Activated CD4-positive, alpha-beta T cell treated with anti-CD3 and anti-CD28 coated beads for 1 hour (primary cell): ENCODE measurements around the gene CENPN.

Experiments
- DNase-seq: peaks from one replicate; pipeline ENCODE4 v3.0.0-alpha.2; 2020

The CENPN gene

DNA sequence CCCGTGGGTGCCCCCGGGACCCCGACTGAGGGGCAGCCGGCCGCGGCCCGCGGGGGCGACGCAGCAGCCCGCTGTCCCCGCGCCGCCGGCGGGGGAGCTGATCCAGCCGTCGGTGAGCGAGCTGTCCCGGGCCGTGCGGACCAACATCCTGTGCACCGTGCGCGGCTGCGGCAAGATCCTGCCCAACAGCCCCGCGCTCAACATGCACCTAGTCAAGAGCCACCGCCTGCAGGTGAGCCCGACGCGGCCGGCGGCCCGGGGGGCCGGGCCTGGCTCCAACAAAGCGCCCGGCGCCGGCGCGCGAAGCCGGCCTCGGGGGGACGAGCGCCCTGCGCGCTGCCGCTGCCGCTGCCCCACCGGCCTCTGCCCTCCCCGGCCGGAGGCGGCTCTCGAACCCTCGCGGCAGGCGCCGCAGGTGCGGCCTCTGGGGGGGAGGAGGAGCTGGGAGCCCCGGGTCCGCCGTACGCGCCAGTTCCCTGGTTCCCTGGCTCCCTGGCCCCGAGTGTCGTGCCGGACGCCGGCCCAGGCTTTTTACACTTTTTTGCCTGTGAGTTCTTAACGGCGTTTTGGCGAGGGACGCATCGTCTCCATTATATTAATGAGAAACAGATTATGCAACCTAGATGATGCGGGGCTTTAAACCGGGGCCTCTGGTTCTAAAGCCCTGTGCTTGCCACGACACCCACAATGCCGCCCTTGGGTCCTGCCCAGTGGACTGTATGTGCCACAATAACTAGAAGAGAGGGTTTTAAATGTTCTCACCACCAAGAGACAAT is 29.1 kb downstream of the CENPN start:
- DNase-seq: no peak

DNA sequence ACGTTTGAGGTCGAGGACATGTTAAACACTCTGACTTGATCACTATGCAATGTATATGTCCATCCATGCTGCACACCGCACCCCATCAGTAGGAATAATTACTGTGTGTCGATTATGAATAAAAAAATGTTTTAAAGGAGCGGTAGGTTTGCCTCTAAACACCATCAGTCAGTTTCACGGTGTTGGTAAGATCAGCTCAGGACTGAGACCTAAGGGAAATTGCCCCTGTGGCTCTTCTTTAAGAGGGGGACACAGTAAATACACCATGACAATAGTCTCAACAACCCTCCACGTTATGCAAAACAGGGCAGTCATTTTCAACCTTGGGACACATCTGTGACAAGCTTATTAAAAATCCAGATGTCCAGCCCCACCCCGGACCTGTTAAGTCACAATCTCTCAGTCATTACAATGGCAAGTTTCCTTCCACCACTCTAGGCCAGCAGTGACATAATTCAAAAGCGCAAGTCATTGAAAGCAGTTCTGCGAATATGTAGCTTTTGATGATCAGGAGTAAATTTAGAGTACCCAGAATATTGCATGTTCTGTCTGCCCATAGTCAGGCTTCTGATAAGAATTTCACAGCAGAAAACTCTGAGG is 29.8 kb downstream of the CENPN start:
- no peak for DNase-seq

DNA sequence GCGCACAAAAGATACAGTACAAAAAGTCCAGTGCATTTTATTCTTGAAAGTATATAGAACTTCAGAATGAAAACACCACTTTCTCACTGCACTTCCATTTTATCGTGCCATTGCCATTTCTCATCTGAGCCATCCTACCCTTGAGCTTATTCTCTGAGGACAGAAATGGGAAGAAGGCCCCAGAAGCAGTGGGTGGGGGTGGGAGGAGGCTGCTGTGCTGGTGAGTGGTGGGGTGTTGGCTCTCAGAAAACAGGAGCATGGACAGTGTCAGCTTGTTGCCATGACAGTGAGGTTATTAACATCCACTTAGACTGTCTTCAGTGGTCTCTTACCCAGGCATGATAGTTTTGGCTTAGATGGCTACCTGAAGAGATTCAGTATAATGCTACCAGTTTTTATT is 33.1 kb downstream of the CENPN start:
- DNase-seq: no peak

DNA sequence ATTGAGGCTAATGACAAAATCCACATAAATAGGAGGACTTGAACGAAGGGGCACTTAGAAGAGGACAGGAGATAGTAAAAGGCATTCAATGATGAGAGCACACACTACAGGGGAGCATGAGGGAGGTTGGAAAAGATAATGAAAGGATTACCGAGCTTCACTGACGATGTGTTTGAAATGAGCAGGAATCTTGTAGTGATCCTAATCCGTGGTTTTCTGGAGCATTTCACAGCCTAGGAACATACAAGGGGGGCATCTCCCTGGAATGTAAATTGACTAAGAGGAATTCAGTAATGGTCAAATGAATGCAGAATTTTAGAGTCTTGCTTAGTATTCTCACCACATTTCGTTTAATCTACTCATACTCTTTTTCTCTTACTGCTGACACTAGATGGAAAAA is 33.8 kb downstream of the CENPN start:
- DNase-seq: no peak

DNA sequence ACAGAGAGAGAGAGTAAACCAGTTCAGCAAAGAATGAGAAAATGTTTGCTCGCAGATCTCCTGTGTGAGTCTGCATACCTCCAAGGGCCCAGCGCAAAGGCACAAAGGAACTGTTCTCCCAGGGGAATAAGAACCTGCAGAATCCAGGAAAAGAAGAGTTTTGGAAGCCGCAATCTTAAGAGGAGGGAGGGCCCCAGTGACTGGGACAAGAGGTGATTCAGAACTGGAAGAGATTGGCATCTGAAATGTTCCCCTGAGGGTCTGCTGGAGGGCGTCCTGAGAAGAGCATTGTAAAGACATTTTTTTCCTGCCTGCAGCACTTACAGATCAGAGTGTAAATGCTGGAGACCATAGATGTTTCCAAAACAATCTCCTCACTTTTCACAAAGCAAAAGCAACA is 34.7 kb downstream of the CENPN start:
- no peak for DNase-seq

DNA sequence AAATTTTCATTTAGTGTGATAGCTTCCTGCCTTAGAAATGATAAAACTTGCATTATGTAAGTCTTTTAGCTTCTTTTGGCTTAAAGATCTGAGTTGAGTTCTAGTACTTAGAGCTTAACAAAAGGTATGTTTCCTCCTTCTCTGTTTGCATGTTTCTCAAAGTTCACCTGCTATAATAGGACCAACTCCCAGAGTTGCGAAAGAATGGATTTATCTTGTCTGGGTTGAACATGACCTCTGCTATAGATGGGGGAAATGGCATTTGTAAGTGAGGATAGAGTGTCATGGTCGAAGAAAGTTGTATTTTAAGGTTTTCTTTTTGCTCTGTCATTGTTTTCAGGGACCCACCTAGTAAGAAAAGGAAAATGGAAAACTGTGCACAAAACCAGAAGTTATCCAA is 35.8 kb downstream of the CENPN start:
- no peak for DNase-seq

DNA sequence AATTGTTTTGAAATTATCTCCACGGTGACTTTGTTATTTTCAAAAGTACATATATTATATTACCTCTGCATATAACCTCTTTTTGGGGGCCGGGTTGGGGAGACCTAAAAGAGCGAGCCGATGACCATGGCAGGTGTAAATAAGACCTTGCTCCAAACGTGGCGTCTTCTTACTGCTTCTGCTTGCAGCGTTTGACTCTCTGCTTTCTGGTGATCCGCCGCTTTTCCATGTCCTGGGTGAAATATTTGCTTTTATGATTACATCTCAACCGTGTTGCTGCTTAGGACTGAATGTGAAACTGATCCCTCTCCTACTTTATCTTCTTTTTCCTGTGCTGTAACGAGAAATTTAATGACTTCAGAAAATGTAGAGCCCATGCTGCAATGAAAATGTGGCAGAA is 46.7 kb downstream of the CENPN start:
- DNase-seq: no peak

DNA sequence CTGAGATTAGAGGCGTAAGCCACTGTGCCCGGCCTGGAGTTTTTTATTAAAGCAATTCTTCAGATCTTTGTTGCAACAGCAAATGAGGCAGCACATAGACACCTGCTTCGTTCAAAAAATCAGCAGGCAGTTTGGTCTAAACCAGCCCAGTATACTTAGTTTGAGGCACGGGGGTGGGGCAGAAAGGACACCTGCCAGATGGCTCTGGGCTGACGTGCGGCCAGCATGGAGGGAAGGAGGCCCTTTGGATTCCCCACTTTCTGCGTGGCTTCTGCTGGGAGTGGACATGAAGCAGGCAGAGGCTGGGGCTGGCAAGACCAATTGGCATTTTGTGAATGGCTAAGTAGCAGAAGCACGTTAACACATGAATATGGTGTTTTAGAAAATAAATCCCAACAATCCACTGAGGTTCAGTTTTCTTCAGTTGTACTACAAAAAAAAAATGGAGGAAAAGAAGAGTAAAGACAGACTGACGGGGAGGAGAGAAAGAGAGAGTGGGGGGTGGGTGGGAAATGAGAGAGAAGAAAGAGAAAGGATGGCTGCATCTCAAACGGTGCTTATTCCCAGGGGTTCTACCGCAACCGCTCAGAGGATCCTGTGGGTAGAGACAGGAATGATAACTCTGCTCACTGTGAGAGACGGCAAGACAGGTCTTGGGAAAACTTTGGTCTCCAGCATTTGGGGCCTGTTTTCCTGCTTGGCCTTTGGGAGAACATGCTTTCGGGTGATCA is 53.7 kb downstream of the CENPN start:
- DNase-seq: no peak

DNA sequence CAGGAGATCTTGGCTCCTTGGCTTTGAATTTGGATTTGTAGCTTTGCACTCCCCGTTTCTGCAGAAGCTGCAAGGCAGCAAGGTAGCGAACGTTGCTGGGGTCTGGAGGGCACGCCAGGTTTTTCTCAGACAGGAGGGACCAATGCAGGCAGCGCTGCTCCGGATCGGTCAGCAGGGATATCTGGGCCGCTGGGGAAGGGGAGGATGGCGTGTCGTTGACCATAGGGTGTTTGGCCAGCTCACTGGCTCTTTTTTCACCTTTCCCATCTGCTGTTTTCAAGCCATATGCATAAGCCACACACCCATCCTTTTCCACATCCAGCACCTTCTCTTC is 54.3 kb downstream of the CENPN start:
- no peak for DNase-seq

DNA sequence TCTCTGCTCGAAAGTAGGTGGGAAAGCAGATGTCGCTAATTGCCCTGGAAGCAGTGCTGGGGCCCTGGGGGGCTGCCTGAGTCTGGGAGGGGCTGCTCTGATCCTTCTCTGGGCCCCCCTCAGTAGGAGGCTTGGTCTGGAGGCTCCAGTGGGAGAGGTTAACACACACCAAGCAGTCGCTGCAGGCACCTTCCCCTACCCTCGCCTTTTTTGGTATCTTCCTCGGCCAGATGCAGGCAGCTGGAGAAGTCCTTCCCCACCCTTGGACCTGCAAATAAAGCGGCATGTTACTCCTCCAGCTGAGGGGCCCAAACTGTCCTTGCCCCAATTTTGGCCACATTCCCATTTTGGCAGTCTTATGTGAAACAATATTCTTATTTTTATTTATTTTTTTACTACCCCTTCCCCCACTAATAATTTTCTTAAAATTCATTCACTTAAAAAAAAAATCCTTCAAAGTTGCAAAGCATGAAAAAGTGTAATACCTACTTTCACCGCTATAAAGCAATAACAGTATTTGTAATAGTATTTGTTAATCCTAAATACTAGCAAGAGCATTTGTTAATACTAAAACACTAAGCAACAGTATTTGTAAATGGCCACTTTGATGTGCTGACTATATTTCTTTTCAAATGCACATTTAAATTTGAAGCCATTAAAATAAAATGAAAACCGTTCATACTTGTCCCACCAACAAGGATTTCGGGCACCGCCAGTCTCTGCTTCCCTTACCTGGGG is 55.0 kb downstream of the CENPN start:
- no peak for DNase-seq

DNA sequence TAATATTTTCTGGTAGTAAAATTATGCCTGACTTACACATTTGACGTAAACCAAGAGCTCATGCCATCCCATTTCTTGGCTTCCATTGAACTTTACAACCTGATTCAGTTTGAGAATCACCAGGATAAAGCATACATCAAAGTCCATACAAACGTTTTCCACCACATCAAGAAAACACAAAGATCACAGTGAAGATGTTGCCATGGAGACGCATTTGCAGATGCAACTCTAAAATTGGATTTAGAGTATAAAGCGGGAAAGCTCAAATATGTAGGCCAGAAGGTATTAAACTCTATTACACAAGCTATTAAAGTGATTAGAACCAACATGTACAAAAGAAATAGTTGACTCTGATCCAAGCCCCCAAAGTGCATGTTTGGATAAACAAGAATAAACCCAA is 59.7 kb downstream of the CENPN start:
- DNase-seq: no peak

DNA sequence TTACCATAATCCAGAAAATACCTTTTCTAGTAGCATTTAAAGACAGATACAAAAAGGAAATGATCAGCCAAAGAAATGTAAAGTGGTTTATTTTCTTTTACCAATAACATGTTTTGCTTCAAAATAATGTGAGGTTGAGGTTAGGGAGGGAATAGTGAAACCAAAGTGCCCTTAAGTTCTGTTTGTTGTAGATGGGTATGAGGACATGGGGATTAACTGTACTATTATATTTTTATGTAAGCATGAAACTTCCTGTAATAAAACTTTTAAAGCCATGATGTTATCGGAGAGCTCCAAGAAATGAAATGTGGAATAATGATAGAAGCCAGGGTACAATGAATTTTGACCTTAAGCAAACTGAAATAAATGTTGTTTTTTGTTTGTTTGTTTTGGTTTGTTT is 60.2 kb downstream of the CENPN start:
- DNase-seq: no peak

DNA sequence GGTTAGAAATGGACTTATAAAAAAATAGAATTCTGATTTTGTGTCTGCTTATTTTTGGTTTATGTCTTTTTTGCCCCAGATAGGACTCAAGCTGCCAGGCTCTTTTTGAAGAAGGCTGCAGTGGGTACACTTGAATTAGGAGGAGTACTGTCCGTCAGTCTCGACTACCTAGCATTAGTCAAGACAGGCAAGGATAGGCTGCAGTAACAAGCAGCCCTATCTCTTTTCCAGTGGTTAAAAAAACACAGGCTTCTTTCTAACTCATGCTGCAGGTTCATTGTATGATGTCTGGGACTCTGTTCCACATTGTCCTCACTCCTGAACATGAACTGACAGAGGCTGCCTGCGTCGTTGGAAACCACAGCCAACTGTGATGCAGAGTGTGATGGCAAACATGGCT is 62.0 kb downstream of the CENPN start:
- DNase-seq: no peak

DNA sequence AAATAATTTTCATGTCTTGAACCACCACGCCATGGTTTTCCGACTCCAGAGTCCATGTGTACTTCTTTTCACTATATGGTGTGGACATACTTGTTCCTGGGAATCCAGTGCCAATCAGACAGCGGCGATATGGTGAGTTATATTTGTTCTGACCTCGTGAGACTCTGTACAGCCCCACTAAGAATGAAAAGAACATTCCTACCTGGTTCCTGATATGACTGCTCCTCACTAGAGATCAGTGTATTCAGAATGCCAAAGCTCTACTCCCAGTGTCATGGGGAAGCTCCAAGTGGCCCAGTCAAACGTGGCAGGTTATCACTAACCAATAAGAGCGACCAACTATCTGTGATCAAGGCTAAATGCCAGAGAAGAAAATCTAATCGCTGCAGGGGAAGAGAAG is 64.0 kb downstream of the CENPN start:
- DNase-seq: no peak

DNA sequence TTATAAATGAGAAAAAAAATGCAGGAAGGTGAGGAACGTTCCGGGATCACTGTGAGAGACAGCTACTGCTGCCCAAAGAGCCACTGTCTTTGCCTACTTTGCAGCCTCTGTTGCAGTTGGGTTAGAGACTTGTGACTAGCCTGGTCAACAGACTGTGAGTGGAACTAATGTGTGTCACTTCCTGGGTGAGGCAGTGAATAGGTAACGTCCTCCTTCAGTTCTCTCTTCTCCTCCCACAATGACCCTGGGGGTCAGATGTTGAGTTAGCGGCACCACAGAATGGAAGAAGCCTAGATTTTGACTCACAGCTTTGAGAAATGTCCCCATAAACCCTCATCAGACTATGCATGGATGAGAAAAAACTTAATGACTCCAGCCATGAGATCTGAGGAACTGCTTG is 64.8 kb downstream of the CENPN start:
- DNase-seq: no peak

DNA sequence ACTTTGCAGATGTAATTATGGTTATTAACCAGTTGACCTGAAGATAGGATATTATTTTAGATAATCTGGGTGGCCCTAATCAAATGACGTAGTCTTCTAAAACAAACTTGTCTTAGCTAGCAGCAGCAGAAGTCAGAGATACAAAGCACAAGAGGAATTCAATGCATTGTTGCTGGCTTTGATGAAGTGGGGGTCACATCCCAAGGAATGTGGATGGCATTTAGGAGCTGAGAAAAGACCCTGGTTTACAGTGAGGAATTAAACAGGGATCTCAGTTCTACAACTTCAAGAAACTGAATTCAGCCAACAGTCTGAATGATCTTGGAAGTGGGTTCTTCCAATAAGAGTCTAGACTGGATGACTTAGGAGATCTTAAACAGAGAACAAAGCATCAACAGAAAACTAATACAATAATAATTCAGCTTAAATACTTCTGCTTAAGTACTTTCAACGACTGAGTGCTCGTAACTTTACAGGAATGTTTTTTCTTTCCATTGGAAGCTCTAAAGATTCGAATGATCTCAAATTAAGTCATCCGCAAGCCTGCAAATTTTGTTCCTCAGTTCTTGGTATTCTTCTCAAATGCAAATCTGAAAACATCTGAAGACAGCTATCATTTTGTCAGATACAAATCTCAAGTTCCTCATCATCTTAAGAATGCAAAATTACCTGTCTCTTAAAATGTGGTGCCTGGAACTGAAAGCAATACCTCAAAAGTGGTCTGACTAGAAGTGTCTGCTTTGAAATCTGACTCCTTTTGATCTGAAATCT is 66.7 kb downstream of the CENPN start:
- DNase-seq: no peak

DNA sequence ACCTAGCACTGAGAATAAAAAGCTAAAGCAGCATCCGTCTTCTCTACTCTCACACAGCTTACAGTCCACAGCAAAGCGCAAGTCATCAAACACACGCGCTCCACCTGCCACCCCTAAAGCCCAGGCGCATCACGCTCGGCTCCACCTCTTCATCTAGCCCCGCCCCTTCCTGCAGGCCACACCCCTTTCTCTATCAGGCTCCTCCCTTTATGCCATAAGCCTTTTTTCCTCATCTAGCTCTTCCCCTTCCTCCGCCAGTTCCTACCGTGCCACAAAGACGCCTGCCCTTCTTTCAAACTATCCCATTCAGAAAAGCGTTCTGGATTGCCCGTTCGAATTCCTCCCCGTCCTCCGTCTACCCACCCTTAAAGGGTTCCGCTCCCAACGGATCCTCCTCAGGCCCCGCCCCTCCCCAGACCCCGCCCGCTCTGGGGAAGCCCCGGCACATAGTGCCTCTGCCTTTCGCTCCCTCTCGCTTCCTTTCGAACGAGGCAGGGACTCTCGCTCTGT is 69.6 kb downstream of the CENPN start:
- DNase-seq: peak; percentile 89

DNA sequence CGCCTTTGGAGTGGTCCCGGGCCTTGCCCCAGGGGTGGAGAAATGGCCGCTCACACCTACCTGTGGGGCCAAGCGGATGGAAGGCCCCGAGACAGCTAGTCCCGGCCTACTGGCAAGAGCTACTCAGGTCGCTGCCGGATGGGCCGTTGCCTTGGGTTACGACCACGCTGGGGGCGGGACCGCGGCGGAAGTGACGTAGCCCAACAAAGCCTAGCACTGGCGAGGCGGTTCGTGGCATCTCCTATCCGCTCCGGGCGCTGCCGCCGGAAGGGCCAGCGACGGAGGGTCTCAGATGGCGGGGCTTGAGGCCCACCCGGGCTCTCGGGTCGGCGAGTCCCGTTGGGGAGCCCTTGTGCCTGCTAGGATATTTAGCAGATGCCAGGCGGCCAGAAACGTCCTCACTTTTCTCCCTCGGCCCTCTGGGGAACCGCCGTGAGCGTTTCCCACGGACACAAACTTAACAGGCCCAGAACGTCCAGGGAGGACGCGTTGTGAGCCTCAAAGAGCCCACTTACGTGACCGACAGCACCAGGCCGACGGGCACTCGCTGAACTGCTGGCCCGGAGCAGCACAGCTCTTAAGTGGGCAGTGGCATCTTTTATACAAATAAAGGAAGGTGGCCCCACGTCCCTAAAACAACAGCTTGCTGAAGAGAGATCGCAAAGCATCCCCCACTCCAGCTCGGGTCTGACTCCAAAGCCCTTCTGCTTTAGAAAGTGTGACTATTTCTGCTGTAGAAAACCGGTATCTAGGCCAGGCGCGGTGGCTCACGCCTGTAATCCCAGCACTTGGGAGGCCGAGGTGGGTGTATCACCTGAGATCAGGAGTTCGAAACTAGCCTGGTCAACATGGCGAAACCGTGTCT is 70.3 kb downstream of the CENPN start, which contains the start of gene C16orf46:
Gene C16orf46 (minus strand): TSS at position 163 of the 865 bp plus-strand sequence. CDS start 13,283 bp downstream, outside the sequence.
- DNase-seq: peak; percentile 95

DNA sequence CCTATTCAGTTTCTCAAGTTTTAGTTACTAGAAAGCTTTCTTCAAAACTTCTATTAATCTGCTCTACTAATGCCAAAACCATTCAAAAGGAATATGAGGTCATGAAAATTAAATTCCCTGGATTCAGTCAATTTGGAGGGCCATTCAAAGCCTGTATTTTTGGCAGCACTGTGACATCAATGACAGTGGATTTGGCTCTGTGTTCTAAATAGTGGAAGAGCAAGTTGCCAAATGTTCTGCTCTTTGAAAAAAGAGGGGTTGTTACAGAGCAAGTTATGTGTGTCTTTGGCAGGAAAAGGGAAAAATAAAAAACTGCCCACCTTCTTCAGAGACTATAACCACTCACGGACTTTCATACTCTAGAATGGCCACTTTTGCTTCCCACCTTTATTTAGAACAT is 73.2 kb downstream of the CENPN start:
- no peak for DNase-seq

DNA sequence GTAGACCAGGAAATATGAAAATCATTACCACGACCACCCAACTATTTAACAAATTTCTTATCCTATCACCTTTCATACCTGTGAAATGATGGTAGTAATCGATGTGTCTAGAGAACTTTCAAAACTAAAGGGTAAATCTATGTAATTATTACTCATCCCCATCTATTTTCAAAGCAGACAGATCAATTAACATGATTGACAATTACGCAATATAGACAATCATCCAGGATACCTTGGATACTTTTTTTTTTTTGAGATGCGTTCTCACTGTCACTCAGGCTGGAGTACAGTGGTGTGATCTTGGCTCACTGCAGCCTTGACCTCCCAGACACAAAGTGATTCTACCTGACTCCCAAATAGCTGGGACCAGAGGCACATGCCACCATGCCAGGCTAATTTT is 74.0 kb downstream of the CENPN start:
- no peak for DNase-seq
